CD4-positive, CD25-positive, alpha-beta regulatory T cell (primary cell): ENCODE results near the gene GGCX. TPM values are rescaled to one million over a fixed set of nuclear protein-coding genes. Genes with fewer than 3 reads are reported as not detected.

Source experiments
- ATAC-seq, 2 donors: fragments of 150-1000 bp; cut with Tn5 transposase; one replicate each; pipeline ENCODE4 v1.10.0; 2021; ENCODE audit warnings: low read depth in 2 of 2, moderate number of reproducible peaks in 2 of 2, moderate library complexity in 1 of 2
- DNase-seq, 3 donors: peaks; one replicate each; pipeline versions ENCODE4 v3.0.0 to v3.0.0-alpha.2; 2012 to 2022; ENCODE audit warnings: mixed read lengths in 1 of 3
- H3K27ac ChIP-seq: one replicate; pipeline ENCODE4 v1.7.0; 2013; ENCODE audit warnings: mild to moderate bottlenecking, low read length; ENCODE audit not compliant: insufficient read depth, poor library complexity, severe bottlenecking
- H3K27me3 ChIP-seq: one replicate; pipeline ENCODE4 v1.7.0; 2013; ENCODE audit warnings: low read length; ENCODE audit not compliant: control insufficient read depth, insufficient read depth
- H3K36me3 ChIP-seq: one replicate; pipeline ENCODE4 v1.7.0; 2013; ENCODE audit warnings: mild to moderate bottlenecking, low read length, moderate library complexity; ENCODE audit not compliant: control insufficient read depth, insufficient read depth
- H3K4me1 ChIP-seq: 2 replicates; pipeline ENCODE4 v1.7.0; 2013; ENCODE audit warnings: mild to moderate bottlenecking, low read length; ENCODE audit not compliant: insufficient read depth, control insufficient read depth, poor library complexity, severe bottlenecking
- H3K4me3 ChIP-seq: one replicate; pipeline ENCODE4 v1.7.0; 2013; ENCODE audit warnings: low read depth, mild to moderate bottlenecking, low read length, moderate library complexity
- H3K9me3 ChIP-seq, 2 experiments: 1 replicate in 1 of 2; 2 replicates in 1 of 2; pipeline ENCODE4 v1.7.0; 2013; ENCODE audit warnings: low read length in 2 of 2, mild to moderate bottlenecking in 1 of 2, moderate library complexity in 1 of 2; ENCODE audit not compliant: control insufficient read depth in 2 of 2
- H3K27ac Mint-ChIP-seq, 3 donors: one replicate each; pipeline ENCODE4 v1.8.0; 2020 to 2022; ENCODE audit warnings: mild to moderate bottlenecking in 3 of 3, mixed read lengths in 3 of 3, moderate library complexity in 2 of 3
- H3K27me3 Mint-ChIP-seq: one replicate; pipeline ENCODE4 v1.8.0; 2022; ENCODE audit warnings: mild to moderate bottlenecking, mixed read lengths
- H3K36me3 Mint-ChIP-seq: one replicate; pipeline ENCODE4 v1.8.0; 2020; ENCODE audit warnings: mixed read lengths
- H3K4me1 Mint-ChIP-seq, 4 donors: one replicate each; pipeline ENCODE4 v1.8.0; 2020 to 2022; ENCODE audit warnings: mixed read lengths in 4 of 4, mild to moderate bottlenecking in 1 of 4
- H3K4me3 Mint-ChIP-seq, 4 donors: one replicate each; pipeline ENCODE4 v1.8.0; 2020 to 2022; ENCODE audit warnings: mild to moderate bottlenecking in 4 of 4, mixed read lengths in 4 of 4, moderate library complexity in 3 of 4
- H3K9me3 Mint-ChIP-seq, 7 donors: one replicate each; pipeline ENCODE4 v1.8.0; 2020 to 2022; ENCODE audit warnings: mixed read lengths in 7 of 7, mild to moderate bottlenecking in 3 of 7, moderate library complexity in 2 of 7
- polyA plus RNA-seq, 4 donors: library from polyadenylated mRNA; unstranded; fragments of 300-500 nt; fragmentation: Illumina TruSeq; gene quantifications; one replicate each; pipeline ENCODE4 v1.2.3, GENCODE V29; 2021
- total RNA-seq: library from RNA; stranded (reverse); gene quantifications from one replicate; pipeline ENCODE4 v1.2.3, GENCODE V29; 2022

The GGCX gene
- total and polyA plus RNA-seq, 5 donors from 2014 or later = 16.7 to 28.1 (median 18.3) TPM

- Histone ChIP-seq H3K27me3 (no peaks in the 10 kb centered on the region), H3K9me3 (no peaks in the 10 kb centered on the region), H3K27ac (peak within 1 kb of the TSS; percentile 51), H3K36me3 (peaks cover 17% of the 10 kb centered on the region), H3K4me3 (peak within 1 kb of the TSS; percentile 86), H3K4me1 (peaks cover 30% of the 10 kb centered on the region)
- peak within 1 kb of the TSS; percentile 85 to 94 (median 94) for H3K27ac Mint-ChIP-seq
- H3K27me3 Mint-ChIP-seq = no peaks in the 10 kb centered on the region
- peaks cover 5 to 61% (median 24%) of the 10 kb centered on the region in 4 donors for H3K4me1 Mint-ChIP-seq
- peaks cover 5% of the 10 kb centered on the region for H3K36me3 Mint-ChIP-seq
- DNase-seq (peak; percentile 80 to 90 (median 84)), ATAC-seq (peak; percentile 97 to 98)
- no peaks in the 10 kb centered on the region for H3K9me3 Mint-ChIP-seq
- H3K4me3 Mint-ChIP-seq = peak within 1 kb of the TSS; percentile 91 to 96 (median 94)
These were observed 41.4 kb upstream of the GGCX start, which contains the start of gene TMEM150A for GRCh38 chr2:85602476-85603234. TMEM150A (minus strand) TSS chr2:85602698; CDS start chr2:85601948, 750 bp downstream.

DNA sequence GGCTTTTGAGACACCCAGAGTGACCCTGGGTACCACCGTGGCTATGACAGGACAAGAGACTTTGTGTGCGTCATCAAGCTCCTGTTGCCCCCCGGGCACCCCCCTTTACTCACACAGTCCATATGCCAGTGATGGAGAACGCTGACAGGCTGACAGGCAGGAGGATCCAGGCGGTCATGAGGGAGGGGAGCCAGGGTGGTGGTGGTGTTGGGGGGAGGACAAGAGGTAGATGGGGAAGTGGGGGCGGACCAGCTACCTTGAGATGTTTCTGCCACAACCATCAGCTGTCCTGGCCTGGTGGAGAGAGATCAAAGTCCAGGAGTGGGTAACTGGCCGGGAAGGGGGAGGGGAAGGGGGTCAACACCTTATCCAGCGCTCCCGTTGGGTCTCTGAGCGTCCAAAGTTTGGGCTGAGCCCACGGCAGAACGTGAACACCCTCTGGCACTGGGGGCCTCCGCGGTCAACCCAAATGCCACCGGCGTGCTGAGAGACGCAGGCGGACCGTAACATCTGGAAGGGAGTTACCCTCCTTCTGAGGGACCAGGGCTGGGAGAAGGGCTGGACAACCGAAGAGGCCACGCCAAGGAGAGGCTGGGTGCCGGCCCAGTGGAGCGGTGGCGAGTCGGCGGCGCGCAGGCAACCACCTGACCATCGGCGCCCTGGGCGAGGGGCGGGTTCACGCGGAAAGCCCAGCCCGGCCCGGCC is 40.6 kb upstream of the GGCX start:
- ATAC-seq (peak; percentile 1), DNase-seq (peak in 1 of 3 donors; percentile 8)
- peak overlapping the region; percentile 86 to 96 (median 93) for H3K4me3 Mint-ChIP-seq
- H3K27me3 Mint-ChIP-seq = no peaks in the 10 kb centered on the region
- peaks cover 5 to 62% (median 25%) of the 10 kb centered on the region in 4 donors for H3K4me1 Mint-ChIP-seq
- no peaks in the 10 kb centered on the region for H3K9me3 Mint-ChIP-seq
- Histone ChIP-seq H3K27me3 (no peaks in the 10 kb centered on the region), H3K36me3 (peaks cover 19% of the 10 kb centered on the region), H3K27ac (peak overlapping the region; percentile 51), H3K4me1 (peaks cover 35% of the 10 kb centered on the region), H3K4me3 (no peak overlapping the region), H3K9me3 (no peaks in the 10 kb centered on the region)
- H3K36me3 Mint-ChIP-seq = peaks cover 3% of the 10 kb centered on the region
- H3K27ac Mint-ChIP-seq = peak overlapping the region in 2 of 3 donors; percentile 82 to 85

DNA sequence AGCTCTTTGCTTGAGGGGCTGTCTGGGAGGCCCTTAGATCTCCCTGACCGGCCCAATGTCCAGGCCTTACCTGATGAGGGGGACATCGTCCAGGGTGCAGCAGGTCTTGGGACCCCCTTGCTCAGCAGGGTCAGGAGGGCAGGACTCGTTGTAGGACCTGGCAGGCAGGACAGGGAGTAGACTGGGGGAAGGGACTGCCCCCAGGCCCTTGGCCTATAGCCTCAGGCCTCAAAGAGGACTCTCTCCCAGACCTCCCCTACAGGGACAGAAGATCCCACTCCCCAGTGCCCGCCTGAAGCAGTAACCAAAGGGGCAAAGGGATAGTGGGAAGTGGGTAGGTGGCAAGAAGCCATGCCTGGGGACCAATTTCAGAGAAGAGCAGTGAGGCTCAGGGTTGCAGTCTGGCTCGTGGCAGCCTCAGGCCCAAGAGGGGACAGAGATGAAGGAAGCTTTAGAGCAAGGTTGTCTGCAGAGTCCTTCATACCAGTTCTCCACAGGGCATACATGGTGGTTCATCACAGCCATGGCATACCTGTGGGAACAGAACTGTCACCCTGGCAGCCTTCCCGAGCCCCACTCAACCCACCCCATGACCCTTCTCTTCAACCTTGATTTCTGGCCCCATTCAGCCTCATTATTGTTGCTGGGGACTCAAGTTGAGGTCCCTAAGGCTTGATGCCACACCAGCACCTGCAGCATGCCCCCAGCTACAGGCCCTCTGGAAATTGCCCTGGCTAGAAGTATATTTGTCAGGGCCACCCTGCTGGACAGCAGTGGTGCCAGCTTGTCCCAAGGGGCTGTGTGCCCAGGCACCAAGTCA is 39.9 kb upstream of the GGCX start:
- Histone ChIP-seq H3K4me3 (no peak overlapping the region), H3K27ac (peak overlapping the region; percentile 1), H3K36me3 (peaks cover 18% of the 10 kb centered on the region), H3K4me1 (peaks cover 42% of the 10 kb centered on the region), H3K27me3 (no peaks in the 10 kb centered on the region), H3K9me3 (no peaks in the 10 kb centered on the region)
- Mint-ChIP-seq H3K27ac (peak overlapping the region in 2 of 3 donors; percentile 82 to 85), H3K36me3 (peaks cover 3% of the 10 kb centered on the region), H3K9me3 (no peaks in the 10 kb centered on the region), H3K4me1 (peaks cover 5 to 62% (median 29%) of the 10 kb centered on the region in 4 donors), H3K4me3 (peak overlapping the region; percentile 86 to 96 (median 93)), H3K27me3 (no peaks in the 10 kb centered on the region)
- ATAC-seq = no peak
- no peak for DNase-seq

DNA sequence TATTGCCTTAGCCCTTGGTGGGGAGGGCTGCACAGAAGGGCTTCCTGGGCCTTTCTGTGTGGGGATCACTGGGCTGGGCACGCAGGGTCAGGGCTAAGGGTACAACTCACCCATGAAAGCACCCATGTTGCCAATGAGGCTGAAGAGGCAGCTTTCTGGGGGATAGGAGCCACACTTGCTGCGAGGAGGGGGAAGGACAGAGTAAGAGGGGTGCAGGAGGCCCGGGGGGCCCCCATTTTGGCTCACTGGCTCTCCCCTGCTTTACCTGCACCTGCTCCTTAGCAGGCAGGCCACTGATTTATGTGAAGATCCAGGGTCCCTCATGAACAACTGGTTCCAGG is 38.9 kb upstream of the GGCX start:
- Histone ChIP-seq H3K27ac (no peak overlapping the region), H3K9me3 (no peaks in the 10 kb centered on the region), H3K36me3 (peaks cover 17% of the 10 kb centered on the region), H3K4me3 (no peak overlapping the region), H3K4me1 (peaks cover 47% of the 10 kb centered on the region), H3K27me3 (no peaks in the 10 kb centered on the region)
- Mint-ChIP-seq H3K27me3 (no peaks in the 10 kb centered on the region), H3K4me1 (peaks cover 5 to 62% (median 27%) of the 10 kb centered on the region in 4 donors), H3K9me3 (no peaks in the 10 kb centered on the region), H3K36me3 (peaks cover 4% of the 10 kb centered on the region), H3K27ac (peak overlapping the region in 1 of 3 donors; percentile 26), H3K4me3 (peak overlapping the region; percentile 61 to 96 (median 88))
- no peak for DNase-seq
- no peak for ATAC-seq

GRCh38 chr2:85599468-85600234 is 38.4 kb upstream of the GGCX start:
- Histone ChIP-seq H3K27ac (no peak overlapping the region), H3K4me3 (no peak overlapping the region), H3K9me3 (no peaks in the 10 kb centered on the region), H3K36me3 (peaks cover 17% of the 10 kb centered on the region), H3K27me3 (no peaks in the 10 kb centered on the region), H3K4me1 (peaks cover 50% of the 10 kb centered on the region)
- Mint-ChIP-seq H3K36me3 (peaks cover 4% of the 10 kb centered on the region), H3K4me3 (peak overlapping the region in 3 of 4 donors; percentile 26 to 96 (median 63)), H3K4me1 (peaks cover 7 to 63% (median 25%) of the 10 kb centered on the region in 4 donors), H3K9me3 (no peaks in the 10 kb centered on the region), H3K27ac (no peak overlapping the region), H3K27me3 (no peaks in the 10 kb centered on the region)
- ATAC-seq (no peak), DNase-seq (no peak)

DNA sequence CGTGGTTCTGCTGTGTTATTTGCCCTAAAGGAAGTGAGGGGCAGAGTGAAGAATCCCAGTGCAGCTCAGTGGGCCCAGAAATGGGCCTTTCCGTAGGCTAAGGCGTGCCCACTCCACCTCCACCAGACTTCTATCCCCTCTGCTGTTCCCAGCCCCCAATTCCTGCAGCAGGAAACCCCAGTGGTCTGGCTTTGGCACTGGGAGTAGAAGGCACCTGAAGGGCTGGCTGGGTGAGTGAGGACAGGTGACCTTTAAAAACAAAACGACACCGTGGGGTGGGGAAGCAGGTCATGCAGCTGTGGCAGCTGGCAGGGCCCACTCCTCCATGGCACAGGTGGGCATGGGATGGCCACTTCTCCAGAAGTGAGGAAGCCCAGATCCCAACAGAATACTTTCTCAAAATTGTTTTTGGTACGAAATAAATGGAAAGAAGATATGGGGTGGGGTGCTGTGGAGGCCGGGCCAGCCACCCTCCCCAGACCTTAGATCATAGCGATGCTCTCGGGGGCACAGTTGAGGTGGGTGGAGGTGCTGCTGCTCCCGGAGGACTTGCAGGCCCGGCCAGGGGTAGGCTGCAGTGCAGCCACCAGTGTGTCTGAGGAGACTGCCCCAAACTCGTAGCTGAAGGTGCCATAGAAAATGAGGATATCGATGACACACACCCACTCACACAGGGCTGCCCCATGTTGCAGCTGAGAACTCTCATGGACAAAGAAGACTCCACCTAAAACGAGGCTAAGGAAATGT is 37.5 kb upstream of the GGCX start:
- Mint-ChIP-seq H3K27me3 (no peaks in the 10 kb centered on the region), H3K27ac (peak overlapping the region in 1 of 3 donors; percentile 59), H3K4me1 (peaks cover 8 to 67% (median 28%) of the 10 kb centered on the region in 4 donors), H3K4me3 (peak overlapping the region in 1 of 4 donors; percentile 96), H3K36me3 (peaks cover 4% of the 10 kb centered on the region), H3K9me3 (no peaks in the 10 kb centered on the region)
- peaks cover 48% of the 10 kb centered on the region for H3K4me1 ChIP-seq
- H3K9me3 ChIP-seq = no peaks in the 10 kb centered on the region
- no peaks in the 10 kb centered on the region for H3K27me3 ChIP-seq
- ATAC-seq (no peak), DNase-seq (no peak)
- peaks cover 17% of the 10 kb centered on the region for H3K36me3 ChIP-seq
- no peak overlapping the region for H3K4me3 ChIP-seq
- no peak overlapping the region for H3K27ac ChIP-seq
